ENCODE results near the gene IFI6. TPM values are rescaled to one million over a fixed set of nuclear protein-coding genes. Genes with fewer than 3 reads are reported as not detected.

The IFI6 gene
- total and polyA plus RNA-seq, 2 of the 8 experiments (the other 6 are each of a cell fraction or from before 2014, with no cell fraction given): 6.1 to 13.2 TPM

- TF ChIP-seq CBX8 (IDR thresholded peaks at IDR 0.05; ENCODE audit: borderline replicate concordance, low read depth, low read length): no peak
Observed at GRCh38 chr1:27662261-27662660, 9.7 kb downstream of the IFI6 start (continued).

All from H1 (cell line).